GM18505 (cell line): ENCODE data around the gene RETREG3.
"Not testable (repeated sequence)": the region's sequence is repeated elsewhere in the genome, so short reads cannot be mapped to it uniquely, and the experiment has no call there.

Experiments
- ATAC-seq: cut with Tn5 transposase; IDR thresholded peaks from one replicate; pipeline ENCODE4 v1.9.1; 2021; ENCODE audit not compliant: unreplicated experiment
- POLR2A ChIP-seq: IDR thresholded peaks from 4 replicates; pipeline ENCODE4 v1.6.1; 2011; ENCODE audit warnings: borderline replicate concordance; ENCODE audit not compliant: insufficient read depth, insufficient read length; ENCODE audit errors: extremely low read depth

Gene RETREG3

DNA sequence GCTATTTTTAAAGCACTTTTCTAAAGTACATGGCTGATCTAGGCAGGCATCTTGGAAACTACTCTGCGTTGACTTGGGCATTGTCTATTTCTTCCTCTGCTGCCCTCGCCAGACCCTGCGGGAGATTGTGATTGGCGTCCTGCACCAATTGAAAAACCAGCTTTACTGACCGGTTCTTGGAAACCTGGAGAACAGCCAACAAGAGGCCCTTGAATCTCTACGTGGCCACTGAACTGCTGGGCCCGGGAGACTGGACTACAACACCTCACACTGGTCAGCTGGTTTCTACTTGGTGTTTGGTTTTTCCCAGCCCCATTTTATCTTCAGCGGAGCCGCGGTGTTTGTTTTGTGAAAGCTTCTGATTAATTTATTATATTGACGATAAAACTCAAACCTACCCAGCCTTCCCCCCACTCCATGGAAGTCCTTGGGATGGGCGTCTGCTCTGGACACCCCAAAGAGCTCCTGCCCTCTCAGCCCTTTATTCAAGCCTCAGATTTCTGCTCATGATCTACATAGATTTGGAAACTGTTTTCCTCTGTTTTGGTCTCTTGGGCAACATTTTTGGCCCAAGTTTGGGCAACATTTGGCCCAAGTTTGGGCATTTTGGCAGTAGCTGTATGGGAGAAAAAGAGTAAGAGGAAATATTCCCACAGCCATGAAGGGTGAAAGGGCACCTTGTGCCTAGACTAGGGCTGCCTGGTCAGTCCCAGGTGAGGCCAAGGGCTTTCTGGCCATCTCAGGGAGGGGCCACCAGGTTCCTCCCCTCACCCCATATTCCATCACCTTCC is 37.5 kb downstream of the RETREG3 start:
- no peak for TF ChIP-seq POLR2A
- ATAC-seq: no peak

GRCh38 chr17:42568341-42569111 is 40.6 kb downstream of the RETREG3 start:
- no peak for TF ChIP-seq POLR2A
- no peak for ATAC-seq

GRCh38 chr17:42566883-42567573 is 42.1 kb downstream of the RETREG3 start, which contains the start of gene MLX:
Gene MLX, plus strand, starts transcription at chr17:42567100. Its CDS starts 25 bp downstream, at chr17:42567125.
- ATAC-seq: peak; percentile 52
- TF ChIP-seq POLR2A: peak; percentile 51

DNA sequence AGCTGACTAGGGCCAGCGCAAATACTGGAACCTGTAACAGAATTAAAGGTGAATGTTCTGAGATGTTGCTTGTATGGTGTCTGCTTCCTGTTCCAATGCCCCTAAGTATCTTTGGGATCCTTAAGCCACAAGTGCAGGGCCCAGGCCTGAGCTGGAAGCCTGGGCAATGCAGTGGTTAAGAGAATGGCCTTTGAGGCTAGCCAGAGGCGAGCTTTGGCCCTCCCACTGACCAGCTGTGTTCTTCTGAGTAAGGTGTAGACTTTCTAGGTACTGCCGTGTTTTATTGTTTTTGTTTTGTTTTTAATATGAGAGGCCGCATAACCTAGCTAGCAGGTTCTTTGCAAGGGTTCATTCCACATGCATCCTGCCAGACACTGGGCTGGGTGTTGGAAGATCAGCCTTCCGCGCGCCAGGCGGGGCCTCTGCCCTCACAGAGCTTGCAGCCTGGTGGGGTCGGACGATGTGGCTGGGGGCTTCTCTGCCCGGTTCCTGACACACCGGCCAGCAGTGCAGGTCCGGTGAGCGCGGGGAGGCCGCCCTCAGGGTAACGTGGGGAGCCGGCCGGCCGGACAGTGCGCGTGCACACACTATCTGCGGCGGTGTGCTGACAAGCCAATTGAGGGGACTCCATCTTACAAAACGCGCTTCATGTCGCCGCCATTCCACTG is 42.8 kb downstream of the RETREG3 start:
- no peak for TF ChIP-seq POLR2A
- ATAC-seq: peak; percentile 9

DNA sequence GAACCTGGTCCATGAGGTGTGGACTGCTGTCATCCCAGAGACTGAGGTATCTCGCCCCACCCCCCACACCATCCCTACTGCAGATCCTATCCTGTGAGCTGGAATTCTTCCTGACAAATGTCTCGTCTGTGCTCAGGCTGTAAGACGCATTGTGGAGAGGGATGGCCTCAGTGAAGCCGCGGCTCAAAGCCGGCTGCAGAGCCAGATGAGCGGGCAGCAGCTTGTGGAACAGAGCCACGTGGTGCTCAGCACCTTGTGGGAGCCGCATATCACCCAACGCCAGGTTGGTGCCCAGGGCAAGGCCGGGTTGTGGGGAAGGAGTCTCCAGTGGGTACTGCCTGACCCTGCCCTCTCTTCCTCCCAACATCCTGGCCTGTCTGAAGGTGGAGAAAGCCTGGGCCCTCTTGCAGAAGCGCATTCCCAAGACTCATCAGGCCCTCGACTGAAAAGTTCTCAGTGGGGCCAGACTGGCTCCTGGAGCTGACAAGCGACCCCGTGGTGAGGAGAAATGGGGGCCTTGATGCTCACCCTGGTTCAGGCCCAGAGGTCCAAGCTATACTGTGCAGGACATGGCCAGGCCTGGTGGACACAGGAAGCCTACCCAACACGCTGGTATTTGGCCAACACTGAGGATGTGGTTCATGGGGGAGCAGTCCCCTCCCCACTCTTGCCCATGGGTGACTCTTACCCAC is 43.5 kb downstream of the RETREG3 start:
- ATAC-seq: no peak
- TF ChIP-seq POLR2A: no peak

- ATAC-seq: no peak
- no peak for TF ChIP-seq POLR2A
Observed at GRCh38 chr17:42564815-42565522, 44.2 kb downstream of the RETREG3 start.

DNA sequence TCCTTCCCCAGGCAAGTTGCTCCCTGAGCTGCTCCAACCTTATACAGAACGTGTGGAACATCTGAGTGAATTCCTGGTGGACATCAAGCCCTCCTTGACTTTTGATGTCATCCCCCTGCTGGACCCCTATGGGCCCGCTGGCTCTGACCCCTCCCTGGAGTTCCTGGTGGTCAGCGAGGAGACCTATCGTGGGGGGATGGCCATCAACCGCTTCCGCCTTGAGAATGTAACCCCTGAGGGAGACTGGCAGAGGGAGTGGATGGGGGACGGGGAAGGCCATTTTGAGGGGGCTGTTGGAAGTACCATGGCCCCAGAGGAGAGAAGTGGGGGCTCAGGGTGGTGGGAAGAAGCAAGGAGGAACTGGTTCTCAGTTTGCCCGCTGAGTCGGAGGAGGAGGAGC is 45.2 kb downstream of the RETREG3 start:
- no peak for TF ChIP-seq POLR2A
- ATAC-seq: no peak

GRCh38 chr17:42563543-42563942 is 45.6 kb downstream of the RETREG3 start:
- no peak for TF ChIP-seq POLR2A
- ATAC-seq: no peak

DNA sequence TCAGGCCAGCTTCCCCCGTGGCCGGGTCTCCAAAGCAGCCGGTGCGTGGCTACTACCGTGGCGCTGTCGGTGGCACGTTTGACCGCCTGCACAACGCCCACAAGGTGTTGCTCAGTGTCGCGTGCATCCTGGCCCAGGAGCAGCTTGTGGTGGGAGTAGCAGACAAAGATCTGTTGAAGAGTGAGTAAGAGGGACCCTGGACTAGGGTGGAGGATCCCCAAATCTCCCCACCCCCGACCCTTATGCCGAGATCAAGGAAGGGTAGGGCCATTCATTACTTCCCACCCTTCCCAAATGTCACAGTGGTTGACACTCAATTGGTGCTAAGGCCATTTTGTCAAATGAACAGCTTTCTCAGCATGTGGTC is 46.0 kb downstream of the RETREG3 start:
- TF ChIP-seq POLR2A: no peak
- no peak for ATAC-seq

GRCh38 chr17:42562388-42563142 is 46.6 kb downstream of the RETREG3 start:
- no peak for TF ChIP-seq POLR2A

GRCh38 chr17:42561897-42562387 is 47.2 kb downstream of the RETREG3 start, which contains the start of gene COASY:
Gene COASY, plus strand, starts transcription at chr17:42562148. Its CDS starts 475 bp downstream, at chr17:42562623.
- peak; percentile 81 for TF ChIP-seq POLR2A
- peak; percentile 43 for ATAC-seq

More at GRCh38 chr17:42562388-42563142, 46.6 kb downstream of the RETREG3 start:
- no peak for ATAC-seq

GRCh38 chr17:42560246-42560645 is 48.9 kb downstream of the RETREG3 start:
- TF ChIP-seq POLR2A: no peak
- ATAC-seq: no peak

DNA sequence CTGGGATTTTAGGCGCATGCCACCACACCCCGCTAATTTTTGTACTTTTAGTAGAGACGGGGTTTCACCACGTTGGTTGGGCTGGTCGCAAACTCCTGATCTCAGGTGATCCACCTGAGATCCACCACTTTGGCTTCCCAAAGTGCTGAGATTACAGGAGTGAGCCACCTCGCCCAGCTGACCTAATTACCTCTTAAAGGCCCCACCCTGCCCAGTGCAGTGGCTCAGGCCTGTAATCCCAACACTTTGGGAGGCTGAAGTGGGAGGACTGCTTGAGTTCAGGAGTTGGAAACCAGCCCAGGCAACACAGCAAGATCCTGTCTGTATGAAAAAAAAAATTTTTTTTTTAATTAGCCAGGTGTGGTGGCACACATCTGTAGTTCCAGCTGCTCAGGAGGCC is 50.1 kb downstream of the RETREG3 start:
- TF ChIP-seq POLR2A: no peak
- ATAC-seq: no peak

DNA sequence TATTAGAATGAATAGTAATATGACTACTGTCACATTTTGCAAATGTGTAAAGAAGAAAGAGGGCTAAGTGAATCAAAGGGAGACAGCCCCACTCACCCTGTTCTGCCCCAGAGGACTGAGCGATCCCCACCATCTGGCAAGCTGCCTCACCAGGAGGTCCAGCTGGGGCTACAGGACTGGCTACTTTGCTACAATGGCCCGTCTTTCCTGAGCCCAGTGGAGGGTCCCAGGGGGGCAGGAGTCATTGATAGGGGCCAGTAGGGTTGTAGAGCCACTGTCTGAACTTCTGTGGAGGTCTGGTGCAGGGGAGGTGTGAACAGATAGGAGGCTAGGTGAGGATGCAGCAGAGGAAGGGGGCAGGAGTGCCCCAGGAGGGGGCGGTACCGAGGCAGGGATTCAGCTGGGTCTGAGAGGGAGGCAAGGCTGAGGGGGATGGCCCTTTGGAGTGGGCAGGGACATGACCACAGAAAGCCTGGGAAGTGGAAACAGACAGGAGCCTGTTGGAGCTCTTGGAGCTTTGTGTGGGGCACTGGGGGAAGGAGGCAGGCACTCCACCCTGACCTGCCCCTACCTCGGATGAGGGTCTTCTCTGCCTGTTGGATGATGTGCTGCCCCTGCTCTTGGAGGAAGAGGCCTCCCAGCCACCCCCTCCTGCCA is 53.1 kb downstream of the RETREG3 start:
- ATAC-seq: not testable (repeated sequence)
